ENCODE results near the gene PXDN. TPM values are rescaled to one million over a fixed set of nuclear protein-coding genes. Genes with fewer than 3 reads are reported as not detected.

Gene PXDN
- total and polyA plus RNA-seq, 2 of the 4 experiments (the other 2 are of a cell fraction): 153 to 332 TPM

- no peak overlapping the region for H3K4me3 ChIP-seq (ENCODE audit: insufficient read depth, low read depth, low read length)
- H4K91ac ChIP-seq (ENCODE audit: insufficient read depth, low read depth, low read length): peak overlapping the region; percentile 47; the same call in 1 of the 2 replicates
- peak overlapping the region; percentile 94 for H2BK120ac ChIP-seq (ENCODE audit: low read depth, low read length)
- no peak overlapping the region for H3K14ac ChIP-seq (replicated peaks; ENCODE audit: low read depth, low read length)
- peaks cover 26% of the 10 kb centered on the region for H3K9me1 ChIP-seq (ENCODE audit: insufficient read depth, low read length)
- in situ Hi-C loops (cut with MboI; ENCODE audit: low sequenced_read_pairs) (loop anchor here (25.0 kb wide), 1 partner anchor 167 kb away; no protein-coding TSS in a partner anchor), intact Hi-C loops (cut with micrococcal nuclease) (no loop called here), dilution Hi-C loops (cut with HindIII; ENCODE audit: low sequenced_read_pairs, unreplicated experiment) (no loop called here)
- peak overlapping the region; percentile 43; the same call in 1 of the 3 replicates for H2BK15ac ChIP-seq (ENCODE audit: low read depth, low read length)
- no peak overlapping the region for H3K27ac ChIP-seq (ENCODE audit: insufficient read depth, low read length)
- H3K4me2 ChIP-seq (ENCODE audit: low read depth, low read length): no peak overlapping the region
- no peak overlapping the region for H2AK9ac ChIP-seq (replicated peaks; ENCODE audit: low read depth, low read length, poor library complexity)
- H4K20me1 ChIP-seq (ENCODE audit: insufficient read depth, low read length): peaks cover 5% of the 10 kb centered on the region
- H2AFZ ChIP-seq (replicated peaks; ENCODE audit: low read length, poor library complexity): no peak overlapping the region
- WGBS, 2 experiments (ENCODE audit: extremely low coverage in 2 of 2, insufficient read length in 1 of 2): 83% methylated on average over 5 of the region's 12 CpGs; no CpG with 5 or more reads in 1 of the 2 experiments
- H3K56ac ChIP-seq (ENCODE audit: extremely low read depth, insufficient read depth, low read length): no peak overlapping the region
- no peak overlapping the region for H2BK5ac ChIP-seq (ENCODE audit: low read depth, low read length, poor library complexity, severe bottlenecking)
- H3K9me3 ChIP-seq (ENCODE audit: control insufficient read depth, insufficient read depth, low read length): peaks cover 2% of the 10 kb centered on the region; the same call in 1 of the 2 replicates
- TF ChIP-seq MXI1 (IDR thresholded peaks at IDR 0.05; ENCODE audit: borderline replicate concordance, low read depth, low read length) (no peak), BHLHE40 (IDR thresholded peaks at IDR 0.05; ENCODE audit: low read depth, low read length) (no peak), RCOR1 (IDR thresholded peaks at IDR 0.05; ENCODE audit: insufficient replicate concordance, low read length) (no peak), SMC3 (IDR thresholded peaks at IDR 0.05; ENCODE audit: low read depth, low read length) (no peak), CTCF (conservative IDR thresholded peaks at IDR 0.05; ENCODE audit: low read depth, low read length) (no peak), FOS (IDR thresholded peaks at IDR 0.05; ENCODE audit: low read depth, low read length) (no peak), POLR2A (IDR thresholded peaks at IDR 0.05; ENCODE audit: low read depth, low read length) (no peak), ELK1 (IDR thresholded peaks at IDR 0.05; ENCODE audit: borderline replicate concordance, low read depth, low read length) (no peak), CHD1 (IDR thresholded peaks at IDR 0.05; ENCODE audit: low read depth, low read length) (no peak), MAFK (IDR thresholded peaks at IDR 0.05; ENCODE audit: low read depth, low read length) (no peak), USF2 (IDR thresholded peaks at IDR 0.05; ENCODE audit: low read depth, low read length) (no peak), RFX5 (IDR thresholded peaks at IDR 0.05; ENCODE audit: low read depth, low read length) (no peak), NFE2L2 (IDR thresholded peaks at IDR 0.05; ENCODE audit: low read depth, low read length) (no peak), RAD21 (IDR thresholded peaks at IDR 0.05; ENCODE audit: low read length) (no peak), CEBPB (IDR thresholded peaks at IDR 0.05; ENCODE audit: low read depth, low read length) (no peak)
- peak overlapping the region; percentile 91 for H2AK5ac ChIP-seq (ENCODE audit: low read depth, low read length)
- POLR2A ChIA-PET (ENCODE audit: unreplicated experiment): no interaction called here
- CTCF ChIA-PET: interaction anchor here (0.7 kb wide), 1 partner anchor 1173 kb away, joined by 3 read pairs; no protein-coding TSS in a partner anchor
- H3K18ac ChIP-seq (ENCODE audit: low read depth, low read length): no peak overlapping the region
- no peaks in the 10 kb centered on the region for H3K27me3 ChIP-seq (ENCODE audit: control insufficient read depth, insufficient read depth, low read length)
- no peak overlapping the region for H4K8ac ChIP-seq (ENCODE audit: low read depth in 2 of 2, low read length in 2 of 2)
- no peak for ATAC-seq (ENCODE audit: low read depth)
- BruUV-seq (replicated peaks): no TSS peak
- H3K4ac ChIP-seq (ENCODE audit: low read depth, low read length): peak overlapping the region; percentile 60; the same call in 1 of the 2 replicates
- peaks cover 36% of the 10 kb centered on the region for H3K4me1 ChIP-seq (ENCODE audit: control insufficient read depth, insufficient read depth, low read length)
- peak overlapping the region; percentile 76 for H2BK20ac ChIP-seq (ENCODE audit: low read depth, low read length)
- H3K23ac ChIP-seq (ENCODE audit: low read depth, low read length): no peak overlapping the region
- no peak for DNase-seq
- H4K5ac ChIP-seq (ENCODE audit: low read depth, low read length): no peak overlapping the region
- no peaks in the 10 kb centered on the region for H3K36me3 ChIP-seq (ENCODE audit: control insufficient read depth, insufficient read depth, low read length)
- H3K79me1 ChIP-seq (ENCODE audit: low read depth in 1 of 2, low read length in 2 of 2): peaks cover 5 to 21% of the 10 kb centered on the region in 2 experiments; a peak in 3 of 4 replicates
- no peak overlapping the region for H3K9ac ChIP-seq (ENCODE audit: low read depth, low read length)
These were observed 9.7 kb upstream of the PXDN start for GRCh38 chr2:1754046-1754445.
